GM10248 (cell line): Measurements from ENCODE around the gene ZMYND11.
"Not testable (repeated sequence)": the region's sequence is repeated elsewhere in the genome, so short reads cannot be mapped to it uniquely, and the experiment has no call there.

ENCODE experiments used
- CTCF ChIA-PET: fragments of 300-600 bp; sonication (Branson Sonifier 250); formaldehyde crosslinking; extraction: SDS; loops from one replicate; lab custom pipeline; 2021; ENCODE audit warnings: antibody characterized with exemption; lab: Yijun Ruan, JAX
- POLR2A ChIA-PET: fragments of 350-650 bp; sonication (Branson Sonifier 250); formaldehyde crosslinking; extraction: SDS; loops from one replicate; lab custom pipeline; 2020; ENCODE audit warnings: antibody characterized with exemption; lab: Yijun Ruan, JAX
- DNase-seq: peaks from one replicate; pipeline ENCODE4 v3.0.0; 2012; ENCODE audit errors: extremely low spot score
- CTCF ChIP-seq: IDR thresholded peaks from 2 replicates; pipeline ENCODE4 v1.5.1; 2012; ENCODE audit warnings: mild to moderate bottlenecking, low read depth; ENCODE audit errors: extremely low read depth, missing control alignments, control extremely low read depth

Gene ZMYND11

GRCh38 chr10:184174-184573, 48.9 kb downstream of the ZMYND11 start:
- DNase-seq = no peak
- TF ChIP-seq CTCF = no peak
- CTCF ChIA-PET = no interaction called here
- POLR2A ChIA-PET = no interaction called here

- CTCF ChIA-PET = no interaction called here
- DNase-seq = no peak
- POLR2A ChIA-PET = no interaction called here
- no peak for TF ChIP-seq CTCF
Measured at GRCh38 chr10:184911-185310, 49.7 kb downstream of the ZMYND11 start.

DNA sequence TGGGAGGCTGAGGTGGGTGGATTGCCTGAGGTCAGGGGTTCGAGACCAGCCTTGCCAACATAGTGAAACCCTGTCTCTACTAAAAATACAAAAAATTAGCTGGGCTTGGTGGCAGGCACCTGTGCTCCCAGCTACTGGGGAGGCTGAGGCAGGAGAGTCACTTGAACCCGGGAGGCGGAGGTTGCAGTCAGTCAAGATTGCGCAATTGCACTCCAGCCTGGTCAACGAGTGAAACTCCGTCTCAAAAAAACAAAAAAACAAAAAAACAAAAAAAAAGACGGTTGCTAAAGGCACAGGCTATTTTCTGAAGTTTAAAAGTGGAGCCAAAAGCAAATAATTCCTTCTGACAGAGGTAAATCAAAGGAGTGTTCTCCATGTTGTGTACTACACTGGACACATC, 50.3 kb downstream of the ZMYND11 start:
- POLR2A ChIA-PET, DNase-seq, CTCF ChIA-PET: not testable (repeated sequence)

DNA sequence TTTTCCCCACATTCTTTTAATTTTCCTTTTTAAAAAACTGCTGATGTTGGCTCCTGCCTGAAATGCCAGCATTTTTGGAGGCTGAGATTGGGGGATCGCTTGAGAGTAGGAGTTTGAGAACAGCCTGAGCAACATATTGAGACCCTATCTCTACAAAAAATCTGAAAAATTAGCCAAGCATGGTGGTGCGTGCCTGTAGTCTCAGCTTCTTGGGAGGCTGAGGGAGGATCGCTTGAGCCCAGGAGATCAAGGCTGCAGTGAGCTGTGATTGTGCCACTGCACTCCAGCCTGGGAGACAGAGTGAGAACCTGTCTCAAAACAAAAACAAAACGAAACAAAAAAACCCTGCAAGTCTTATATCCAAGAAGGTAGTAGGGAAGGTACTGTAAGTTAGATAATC, 51.7 kb downstream of the ZMYND11 start:
- ChIA-PET POLR2A (no interaction called here), CTCF (no interaction called here)
- no peak for DNase-seq
- no peak for TF ChIP-seq CTCF

GRCh38 chr10:188546-188945, 53.3 kb downstream of the ZMYND11 start:
- POLR2A ChIA-PET = no interaction called here
- no peak for DNase-seq
- CTCF ChIA-PET = interaction anchor here (0.6 kb wide), 1 partner anchor 8 kb away, joined by 3 read pairs; no protein-coding TSS in a partner anchor
- no peak for TF ChIP-seq CTCF

GRCh38 chr10:190216-190615, 55.0 kb downstream of the ZMYND11 start:
- TF ChIP-seq CTCF = no peak
- DNase-seq = no peak
- ChIA-PET POLR2A (no interaction called here), CTCF (no interaction called here)

- CTCF ChIA-PET = interaction anchor here (1.1 kb wide), 1 partner anchor 11 kb away, joined by 3 read pairs; no protein-coding TSS in a partner anchor
- TF ChIP-seq CTCF = no peak
- no peak for DNase-seq
- POLR2A ChIA-PET = no interaction called here
Measured at GRCh38 chr10:191703-192518, 56.7 kb downstream of the ZMYND11 start.
